Neural cell (in vitro differentiated cells): Measurements from ENCODE around the gene MAST4. TPM values are rescaled to one million over a fixed set of nuclear protein-coding genes. Genes with fewer than 3 reads are reported as not detected.

Experiments used
- H2AFZ ChIP-seq: fragments of 200-600, 300-800 bp; sonication (generic), shearing (Covaris generic); 2 replicates; pipeline ENCODE4 v1.6.0; 2014; ENCODE audit warnings: low read depth, mild to moderate bottlenecking, antibody characterized with exemption, low read length, moderate library complexity
- H3F3A ChIP-seq: fragments of 200-600 bp; shearing (Covaris generic); 2 replicates; pipeline ENCODE4 v1.6.1; 2016; ENCODE audit warnings: mild to moderate bottlenecking, moderate library complexity, mixed read lengths, antibody characterized with exemption, low read length; ENCODE audit not compliant: insufficient read depth, poor library complexity, severe bottlenecking
- H3K27ac ChIP-seq: fragments of 200-600, 300-800 bp; sonication (generic), shearing (Covaris generic); 2 replicates; pipeline ENCODE4 v1.5.1; 2014; ENCODE audit warnings: mild to moderate bottlenecking, low read length, moderate library complexity
- H3K27me3 ChIP-seq: fragments of 300-800, 200-600 bp; sonication (generic), shearing (Covaris generic); 2 replicates; pipeline ENCODE4 v1.6.0; 2014; ENCODE audit warnings: mild to moderate bottlenecking, low read depth, low read length, moderate library complexity; ENCODE audit not compliant: insufficient read depth
- H3K36me3 ChIP-seq: fragments of 300-800, 200-600 bp; sonication (generic), shearing (Covaris generic); 2 replicates; pipeline ENCODE4 v1.5.1; 2014; ENCODE audit warnings: mild to moderate bottlenecking, antibody characterized with exemption, low read length, moderate library complexity; ENCODE audit not compliant: insufficient read depth
- H3K4me2 ChIP-seq: fragments of 300-800, 200-600 bp; sonication (generic), shearing (Covaris generic); 2 replicates; pipeline ENCODE4 v1.6.0; 2014; ENCODE audit warnings: mild to moderate bottlenecking, low read length
- H3K4me3 ChIP-seq: fragments of 300-800, 200-600 bp; sonication (generic), shearing (Covaris generic); 2 replicates; pipeline ENCODE4 v1.5.1; 2014; ENCODE audit warnings: mild to moderate bottlenecking, low read length, moderate library complexity
- H3K79me2 ChIP-seq: fragments of 200-600 bp; shearing (Covaris generic); replicated peaks from 2 replicates; pipeline ENCODE4 v1.6.0; 2014; ENCODE audit warnings: mild to moderate bottlenecking, low read length, moderate library complexity; ENCODE audit not compliant: insufficient read depth
- H3K9ac ChIP-seq: fragments of 300-800, 200-600 bp; sonication (generic), shearing (Covaris generic); 2 replicates; pipeline ENCODE4 v1.6.1; 2016; ENCODE audit warnings: mild to moderate bottlenecking, low read length, mixed read lengths
- H3K9me2 ChIP-seq: fragments of 200-600 bp; shearing (Covaris generic); 2 replicates; pipeline ENCODE4 v1.6.1; 2016; ENCODE audit warnings: mild to moderate bottlenecking, low read length, mixed read lengths; ENCODE audit not compliant: insufficient read depth
- H3K9me3 ChIP-seq: fragments of 200-600, 300-800 bp; sonication (generic), shearing (Covaris generic); 2 replicates; pipeline ENCODE4 v1.6.1; 2016; ENCODE audit warnings: mild to moderate bottlenecking, mixed run types, low read length, moderate library complexity, mixed read lengths
- H4K20me1 ChIP-seq: fragments of 200-600 bp; shearing (Covaris generic); 2 replicates; pipeline ENCODE4 v1.6.1; 2016; ENCODE audit warnings: mild to moderate bottlenecking, mixed run types; ENCODE audit not compliant: insufficient read depth
- CTCF ChIP-seq: fragments of 450-650 bp; IDR thresholded peaks from 2 replicates; pipeline ENCODE4 v1.5.1; 2014; ENCODE audit warnings: antibody characterized with exemption, mild to moderate bottlenecking, moderate library complexity; ENCODE audit not compliant: poor library complexity, severe bottlenecking
- EP300 ChIP-seq: fragments of 450-650 bp; conservative IDR thresholded peaks from 2 replicates; pipeline ENCODE4 v1.6.1; 2014; ENCODE audit warnings: antibody characterized with exemption, mild to moderate bottlenecking, moderate library complexity; ENCODE audit not compliant: poor library complexity, severe bottlenecking
- EZH2 ChIP-seq: fragments of 200-600, 300-800 bp; shearing (Covaris generic), sonication (generic); IDR thresholded peaks from 2 replicates; pipeline ENCODE4 v1.6.1; 2014; ENCODE audit warnings: antibody characterized with exemption, low read length, borderline replicate concordance, mild to moderate bottlenecking; ENCODE audit not compliant: insufficient read depth, poor library complexity, severe bottlenecking
- MXI1 ChIP-seq: fragments of 450-650 bp; conservative IDR thresholded peaks from 2 replicates; pipeline ENCODE4 v1.6.1; 2014; ENCODE audit warnings: antibody characterized with exemption, mild to moderate bottlenecking; ENCODE audit not compliant: poor library complexity, severe bottlenecking
- POLR2AphosphoS5 ChIP-seq: IDR thresholded peaks from 2 replicates; pipeline ENCODE4 v1.6.1; 2012
- RAD21 ChIP-seq: fragments of 450-650 bp; conservative IDR thresholded peaks from 2 replicates; pipeline ENCODE4 v1.6.1; 2014; ENCODE audit warnings: antibody characterized with exemption, mild to moderate bottlenecking, moderate library complexity
- REST ChIP-seq: IDR thresholded peaks from 2 replicates; pipeline ENCODE4 v1.6.1; 2012; ENCODE audit warnings: borderline replicate concordance
- SMC3 ChIP-seq: fragments of 450-650 bp; conservative IDR thresholded peaks from 2 replicates; pipeline ENCODE4 v1.6.1; 2014; ENCODE audit warnings: antibody characterized with exemption, mild to moderate bottlenecking, moderate library complexity; ENCODE audit not compliant: poor library complexity
- TAF1 ChIP-seq: IDR thresholded peaks from 2 replicates; pipeline ENCODE4 v1.6.1; 2012; ENCODE audit warnings: low read depth
- polyA plus RNA-seq: library from polyadenylated mRNA; depleted of rRNA; stranded (reverse); fragments of >200 nt; gene quantifications from 2 replicates; pipeline ENCODE4 v1.2.3, GENCODE V29; 2014

MAST4 gene
- polyA plus RNA-seq, 1 donor from 2014 or later = 2.3 TPM

GRCh38 chr5:67031692-67032091 is 435.5 kb downstream of the MAST4 start:
- Histone ChIP-seq H3F3A (no peaks in the 10 kb centered on the region), H3K4me3 (no peak overlapping the region), H3K9me2 (no peaks in the 10 kb centered on the region), H3K9me3 (no peaks in the 10 kb centered on the region), H3K36me3 (no peaks in the 10 kb centered on the region), H4K20me1 (no peaks in the 10 kb centered on the region), H3K79me2 (no peaks in the 10 kb centered on the region), H3K27ac (no peak overlapping the region), H2AFZ (no peak overlapping the region), H3K4me2 (no peak overlapping the region), H3K9ac (no peak overlapping the region), H3K27me3 (no peaks in the 10 kb centered on the region)
- TF ChIP-seq RAD21 (no peak), MXI1 (no peak), TAF1 (no peak), EP300 (no peak), SMC3 (no peak), EZH2 (no peak), REST (no peak), CTCF (no peak), POLR2AphosphoS5 (no peak)

- H3K9ac ChIP-seq = no peak overlapping the region
- H3K4me3 ChIP-seq = no peak overlapping the region
- H3F3A ChIP-seq = no peaks in the 10 kb centered on the region
- H2AFZ ChIP-seq = no peak overlapping the region
- no peaks in the 10 kb centered on the region for H3K36me3 ChIP-seq
- no peaks in the 10 kb centered on the region for H3K27me3 ChIP-seq
- no peak for TF ChIP-seq CTCF
- TF ChIP-seq REST = no peak
- TF ChIP-seq RAD21 = no peak
- TF ChIP-seq EP300 = no peak
- no peak for TF ChIP-seq TAF1
- TF ChIP-seq MXI1 = no peak
- no peak for TF ChIP-seq EZH2
- TF ChIP-seq POLR2AphosphoS5 = no peak
- no peak for TF ChIP-seq SMC3
- H3K79me2 ChIP-seq = no peaks in the 10 kb centered on the region
- no peak overlapping the region for H3K4me2 ChIP-seq
- no peak overlapping the region for H3K27ac ChIP-seq
- no peaks in the 10 kb centered on the region for H4K20me1 ChIP-seq
- no peaks in the 10 kb centered on the region for H3K9me3 ChIP-seq
- no peaks in the 10 kb centered on the region for H3K9me2 ChIP-seq
Observed at GRCh38 chr5:67032921-67033664, 436.9 kb downstream of the MAST4 start.
